Thyroid gland (tissue), 4 donors: ENCODE measurements around the gene SLC35B4.

Experiments
- CTCF ChIP-seq, 6 experiments: fragments of 200-600 bp in 3 of 6; fragments of 450-650 bp in 3 of 6; sonication (generic) in 3 of 6; IDR thresholded peaks; one replicate each; pipeline ENCODE4 v1.5.1; 2016 to 2019; ENCODE audit warnings: antibody characterized with exemption in 6 of 6, mild to moderate bottlenecking in 2 of 6, inconsistent platforms in 1 of 6, moderate library complexity in 1 of 6
- POLR2A ChIP-seq, 2 donors: fragments of 450-650 bp; IDR thresholded peaks; one replicate each; pipeline ENCODE4 v1.6.1; 2017; ENCODE audit warnings: antibody characterized with exemption in 2 of 2, mild to moderate bottlenecking in 2 of 2, moderate library complexity in 1 of 2

- TF ChIP-seq POLR2A (IDR thresholded peaks at IDR 0.05) (no peak), CTCF (IDR thresholded peaks at IDR 0.05) (no peak)
Measured at GRCh38 chr7:134284011-134284410, 32.7 kb downstream of the SLC35B4 start.
